Measurements from ENCODE around the gene TET1. TPM values are rescaled to one million over a fixed set of nuclear protein-coding genes. Genes with fewer than 3 reads are reported as not detected.
"Not testable (repeated sequence)": the region's sequence is repeated elsewhere in the genome, so short reads cannot be mapped to it uniquely, and the experiment has no call there.

Gene TET1
- total RNA-seq, 1 donor from 2014 or later, result 0.56 TPM

- ATAC-seq, result no peak
These were observed 4.6 kb downstream of the TET1 start for GRCh38 chr10:68564712-68565111.

- ATAC-seq, result no peak
These were observed 5.5 kb downstream of the TET1 start for GRCh38 chr10:68565658-68566057.

GRCh38 chr10:68566351-68566750 lies 6.2 kb downstream of the TET1 start:
- no peak for ATAC-seq

DNA sequence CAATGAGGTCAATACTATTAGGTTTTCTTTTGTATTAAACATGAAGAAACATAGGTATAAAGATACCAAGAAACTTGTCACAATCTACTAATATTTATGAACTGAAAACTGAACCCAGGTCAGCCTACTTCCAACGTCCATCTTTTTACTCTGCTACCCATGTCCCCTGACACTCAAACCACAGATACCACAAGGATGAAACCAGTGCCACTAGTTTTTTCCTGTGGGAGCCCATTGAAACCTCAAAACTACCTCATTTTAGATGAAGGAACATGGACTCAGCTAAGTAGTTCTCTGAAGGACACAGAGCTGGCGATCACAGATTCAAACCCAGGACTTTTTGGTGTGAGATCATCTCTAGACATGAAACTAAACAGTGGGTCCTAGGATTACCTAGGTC lies 6.8 kb downstream of the TET1 start:
- ATAC-seq, result no peak

GRCh38 chr10:68572151-68572550 lies 12.0 kb downstream of the TET1 start:
- no peak for ATAC-seq

DNA sequence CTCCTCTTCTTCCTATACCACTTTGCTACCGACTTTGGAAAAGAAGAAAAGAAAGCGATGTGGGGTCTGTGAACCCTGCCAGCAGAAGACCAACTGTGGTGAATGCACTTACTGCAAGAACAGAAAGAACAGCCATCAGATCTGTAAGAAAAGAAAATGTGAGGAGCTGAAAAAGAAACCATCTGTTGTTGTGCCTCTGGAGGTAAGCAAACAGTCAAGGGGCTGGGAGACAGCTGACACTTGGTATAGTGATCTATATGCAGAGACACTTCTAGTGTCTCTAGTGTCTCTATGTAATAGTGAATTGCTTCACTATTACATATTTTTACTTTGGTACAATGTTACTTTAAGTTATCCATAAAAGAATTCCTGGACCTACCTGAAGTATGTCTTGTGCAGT lies 13.9 kb downstream of the TET1 start:
- ATAC-seq, result no peak

DNA sequence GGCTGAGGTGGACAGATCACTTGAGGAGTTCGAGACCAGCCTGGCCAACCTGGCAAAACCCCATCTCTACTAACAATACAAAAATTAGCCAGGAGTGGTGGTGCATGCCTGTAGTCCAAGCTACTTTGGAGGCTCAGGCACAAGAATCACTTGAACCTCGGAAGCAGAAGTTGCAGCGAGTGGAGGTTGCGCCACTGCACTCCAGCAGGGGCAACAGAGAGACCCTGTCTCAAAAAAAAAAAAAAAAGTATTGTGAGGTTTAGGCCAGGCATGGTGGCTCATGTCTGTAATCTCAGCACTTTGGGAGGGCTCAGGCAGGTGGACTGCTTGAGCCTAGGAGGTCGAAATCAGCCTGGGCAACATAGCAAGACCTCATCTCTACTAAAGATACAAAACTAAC lies 16.0 kb downstream of the TET1 start:
- ATAC-seq, result no peak

- no peak for ATAC-seq
These were observed 18.8 kb downstream of the TET1 start for GRCh38 chr10:68578974-68579373.

DNA sequence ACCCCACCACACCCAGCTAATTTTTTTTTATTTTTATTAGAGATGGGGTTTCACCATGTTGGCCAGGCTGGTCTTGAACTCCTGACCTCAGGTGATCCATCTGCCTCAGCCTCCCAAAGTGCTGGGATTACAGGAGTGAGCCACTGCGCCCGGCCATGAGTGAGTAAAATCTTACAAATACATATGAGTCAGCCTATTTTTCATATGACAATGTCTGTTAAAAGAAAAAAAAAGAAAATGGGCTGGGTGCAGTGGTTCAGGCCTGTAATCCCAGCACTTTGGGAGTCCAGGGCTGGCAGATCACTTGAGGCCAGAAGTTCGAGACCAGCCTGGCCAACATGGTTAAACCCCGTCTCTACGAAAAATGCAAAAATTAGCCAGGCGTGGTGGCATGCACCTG lies 24.1 kb downstream of the TET1 start:
- not testable (repeated sequence) for ATAC-seq

DNA sequence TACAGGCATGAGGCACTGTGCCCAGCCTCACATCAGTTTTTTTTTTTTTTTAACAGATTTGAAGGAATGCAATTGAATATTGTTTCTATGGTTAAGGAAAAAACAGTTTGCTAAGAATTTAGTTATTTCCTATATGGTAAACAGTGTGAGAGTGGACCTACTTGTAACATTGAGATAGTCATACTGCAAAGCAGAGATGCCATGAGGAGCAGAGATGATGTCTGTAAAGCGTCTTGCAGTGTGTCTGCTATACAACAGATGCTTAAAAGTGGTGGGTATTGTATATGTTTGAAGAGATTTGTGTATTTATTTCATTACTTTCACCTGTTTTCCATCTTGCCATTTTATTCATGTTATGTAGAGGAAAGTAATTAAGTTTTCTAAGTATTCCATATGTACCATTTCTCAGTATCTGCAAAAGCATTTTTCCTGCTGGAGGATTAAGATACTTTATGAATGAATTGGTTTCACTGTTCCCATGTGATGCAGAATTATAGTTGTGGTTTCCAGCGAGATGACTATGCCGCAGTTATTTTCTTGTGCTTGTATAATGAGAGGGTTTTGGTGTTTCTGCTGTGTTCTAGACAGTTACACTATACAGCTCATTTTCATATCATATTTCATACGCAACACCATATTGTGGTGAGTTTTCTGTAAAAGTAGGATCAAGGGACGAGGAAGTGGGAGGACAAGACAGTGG lies 26.6 kb downstream of the TET1 start:
- no peak for ATAC-seq

DNA sequence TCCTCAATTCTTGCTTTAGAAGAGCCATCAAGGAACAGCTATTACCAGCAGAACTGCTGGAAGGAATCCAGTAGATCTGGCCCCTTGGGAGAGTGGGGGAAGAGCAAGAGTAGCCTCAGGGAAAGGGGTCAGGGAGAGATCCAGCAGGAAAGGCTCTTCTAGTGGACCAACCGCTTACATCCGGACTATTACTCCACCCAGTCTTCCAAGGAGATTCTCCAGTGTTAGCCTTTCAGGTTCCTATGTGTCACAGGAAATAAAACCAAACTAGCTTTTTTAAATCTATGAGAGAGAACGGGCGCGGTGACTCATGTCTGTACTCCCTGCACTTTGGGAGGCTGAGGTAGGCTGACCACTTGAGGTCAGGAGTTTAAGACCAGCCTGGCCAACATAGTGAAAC lies 34.3 kb downstream of the TET1 start:
- peak; percentile 22 for ATAC-seq

- ATAC-seq, result no peak
These were observed 35.4 kb downstream of the TET1 start for GRCh38 chr10:68595513-68595912.

GRCh38 chr10:68597407-68597806 lies 37.3 kb downstream of the TET1 start:
- ATAC-seq, result no peak

GRCh38 chr10:68598978-68599770 lies 39.0 kb downstream of the TET1 start:
- ATAC-seq, result peak; percentile 63

DNA sequence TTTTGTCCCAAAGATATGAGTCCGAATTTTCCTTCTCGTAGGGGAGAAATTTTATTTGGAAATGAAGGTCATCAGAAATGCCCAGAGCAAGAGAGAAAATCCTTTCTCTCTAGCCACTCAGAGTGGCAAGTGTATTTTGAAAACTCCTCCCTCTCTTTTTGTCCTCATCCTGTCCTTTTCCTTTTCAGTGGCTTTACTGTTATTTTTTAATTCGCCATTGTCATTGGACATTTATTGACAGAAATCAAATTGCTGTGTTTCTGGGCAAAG lies 39.6 kb downstream of the TET1 start:
- ATAC-seq, result no peak

GRCh38 chr10:68600041-68600778 lies 40.1 kb downstream of the TET1 start:
- ATAC-seq, result peak; percentile 91

DNA sequence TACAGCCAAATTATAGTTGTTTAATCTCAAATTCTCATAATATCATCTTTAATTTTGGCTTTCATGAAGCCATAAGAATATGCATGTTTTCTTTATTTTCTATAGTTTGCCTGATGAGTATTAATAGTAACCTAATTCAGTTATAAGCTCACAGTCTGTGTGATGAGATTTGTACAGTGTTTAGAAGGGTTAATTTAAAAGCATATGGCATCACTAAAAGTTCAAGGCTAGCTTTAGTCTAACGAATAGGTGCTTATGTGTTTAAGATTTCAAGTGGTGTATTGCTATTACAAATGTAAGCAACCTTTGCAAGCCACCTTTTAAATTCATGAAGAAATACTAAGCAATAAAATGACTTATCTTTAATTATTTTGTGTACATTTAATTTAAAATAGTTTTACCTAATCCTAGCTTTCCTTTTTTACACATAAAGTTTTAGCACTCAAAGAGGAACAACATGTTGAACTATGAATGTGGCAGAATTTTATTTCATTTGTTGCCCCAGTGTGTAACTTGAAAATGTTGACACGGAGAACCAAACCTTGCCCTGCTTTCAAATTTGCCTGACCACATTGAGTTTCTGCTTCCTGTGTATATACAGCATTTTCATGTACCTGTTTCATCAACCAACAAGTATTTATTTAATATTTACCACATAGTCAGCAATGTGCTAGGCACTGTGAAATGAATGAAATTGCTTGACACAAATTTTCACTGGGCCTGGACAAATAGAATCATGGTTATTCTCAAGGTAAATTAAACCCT lies 41.5 kb downstream of the TET1 start:
- no peak for ATAC-seq

DNA sequence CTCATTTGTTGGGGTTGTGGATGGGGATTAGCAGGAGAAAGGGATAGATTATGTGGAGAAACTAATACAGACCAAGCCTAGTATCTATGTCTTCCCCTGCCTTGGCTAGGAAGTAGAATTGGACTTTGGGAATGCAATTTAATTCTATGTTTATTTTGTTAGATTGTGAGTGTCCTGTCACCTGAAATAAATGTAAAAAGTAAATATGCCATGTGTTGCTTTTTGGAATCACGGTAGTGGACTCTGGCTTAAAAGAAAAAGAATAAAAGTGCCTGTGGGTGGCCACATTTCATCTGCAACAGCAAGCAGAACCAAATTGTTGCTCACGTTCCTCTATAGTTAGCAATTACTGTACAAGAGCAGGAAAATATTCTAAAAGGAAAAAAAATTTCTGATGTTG lies 42.3 kb downstream of the TET1 start:
- ATAC-seq, result no peak

- ATAC-seq, result no peak
These were observed 43.6 kb downstream of the TET1 start for GRCh38 chr10:68603766-68604165.

GRCh38 chr10:68604441-68604840 lies 44.3 kb downstream of the TET1 start:
- no peak for ATAC-seq

GRCh38 chr10:68606918-68607317 lies 46.8 kb downstream of the TET1 start:
- no peak for ATAC-seq

- ATAC-seq, result not testable (repeated sequence)
These were observed 49.9 kb downstream of the TET1 start for GRCh38 chr10:68610023-68610422.

GRCh38 chr10:68611227-68611626 lies 51.1 kb downstream of the TET1 start:
- ATAC-seq, result no peak
